ENCODE data around the gene AGRP.
A peak's percentile ranks its signal among the peaks of the same experiment; 100 is the strongest.

- TF ChIP-seq, protein P1, sequence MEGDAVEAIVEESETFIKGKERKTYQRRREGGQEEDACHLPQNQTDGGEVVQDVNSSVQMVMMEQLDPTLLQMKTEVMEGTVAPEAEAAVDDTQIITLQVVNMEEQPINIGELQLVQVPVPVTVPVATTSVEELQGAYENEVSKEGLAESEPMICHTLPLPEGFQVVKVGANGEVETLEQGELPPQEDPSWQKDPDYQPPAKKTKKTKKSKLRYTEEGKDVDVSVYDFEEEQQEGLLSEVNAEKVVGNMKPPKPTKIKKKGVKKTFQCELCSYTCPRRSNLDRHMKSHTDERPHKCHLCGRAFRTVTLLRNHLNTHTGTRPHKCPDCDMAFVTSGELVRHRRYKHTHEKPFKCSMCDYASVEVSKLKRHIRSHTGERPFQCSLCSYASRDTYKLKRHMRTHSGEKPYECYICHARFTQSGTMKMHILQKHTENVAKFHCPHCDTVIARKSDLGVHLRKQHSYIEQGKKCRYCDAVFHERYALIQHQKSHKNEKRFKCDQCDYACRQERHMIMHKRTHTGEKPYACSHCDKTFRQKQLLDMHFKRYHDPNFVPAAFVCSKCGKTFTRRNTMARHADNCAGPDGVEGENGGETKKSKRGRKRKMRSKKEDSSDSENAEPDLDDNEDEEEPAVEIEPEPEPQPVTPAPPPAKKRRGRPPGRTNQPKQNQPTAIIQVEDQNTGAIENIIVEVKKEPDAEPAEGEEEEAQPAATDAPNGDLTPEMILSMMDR (conservative IDR thresholded peaks at IDR 0.05; ENCODE audit: low read length) = peak; percentile 44
- TF ChIP-seq EZH2phosphoT487 (IDR thresholded peaks at IDR 0.05; ENCODE audit: borderline replicate concordance, low read depth, low read length) = no peak
Measured at GRCh38 chr16:67518676-67519075, 35.3 kb upstream of the AGRP start.

Measured in OCI-LY7 (cell line).